Testis (tissue), 3 donors: ENCODE data around the gene TMEM80. TPM values are rescaled to one million over a fixed set of nuclear protein-coding genes. Genes with fewer than 3 reads are reported as not detected.
"Not testable (repeated sequence)": the region's sequence is repeated elsewhere in the genome, so short reads cannot be mapped to it uniquely, and the experiment has no call there.

Source experiments
- DNase-seq: peaks from one replicate; pipeline ENCODE4 v3.0.0-alpha.2; 2019
- H3K27ac ChIP-seq, 2 donors: fragments of 200-600 bp; sonication (generic); one replicate each; pipeline ENCODE4 v1.5.1; 2019
- H3K27me3 ChIP-seq: fragments of 200-600 bp; sonication (generic); one replicate; pipeline ENCODE4 v1.5.1; 2019
- H3K36me3 ChIP-seq: fragments of 200-600 bp; sonication (generic); one replicate; pipeline ENCODE4 v1.5.1; 2017; ENCODE audit warnings: low read depth; ENCODE audit errors: missing control alignments
- H3K4me1 ChIP-seq: fragments of 200-600 bp; sonication (generic); one replicate; pipeline ENCODE4 v1.5.1; 2019
- H3K4me3 ChIP-seq, 2 donors: fragments of 200-600 bp; sonication (generic); one replicate each; pipeline ENCODE4 v1.5.1; 2017 to 2019
- H3K9me3 ChIP-seq: fragments of 200-600 bp; sonication (generic); one replicate; pipeline ENCODE4 v1.5.1; 2017
- POLR2A ChIP-seq: fragments of 450-650 bp; IDR thresholded peaks from one replicate; pipeline ENCODE4 v1.6.1; 2017; ENCODE audit warnings: antibody characterized with exemption, mild to moderate bottlenecking, moderate library complexity
- whole genome bisulfite sequencing, 2 donors: methylation state at CpG; one replicate each; pipeline ENCODE4 v1.1.5; 2018; 5-methylcytosine and 5-hydroxymethylcytosine counted together
- intact Hi-C: fragments of 100-400 bp; cut with DNase I; formaldehyde crosslinking; loops from one replicate; pipeline ENCODE4 v1.15.1; 2023; ENCODE audit warnings: low total_unique reads
- polyA plus RNA-seq: library from polyadenylated mRNA; stranded (reverse); fragments of 350-450 nt; fragmentation: Illumina TruSeq; extraction: RNeasy Lipid Tissue Mini Kit (QIAGEN cat#74804); gene quantifications from one replicate; pipeline ENCODE4 v1.2.3, GENCODE V29; 2014; ENCODE audit warnings: low read depth, low replicate concordance; ENCODE audit not compliant: insufficient read depth
- total RNA-seq, 2 donors: library from RNA; depleted of rRNA; stranded (reverse); fragments of >200 nt; gene quantifications; one replicate each; pipeline ENCODE4 v1.2.3, GENCODE V29; 2016
- TF ChIP-seq, protein P1 (sequence below), 3 experiments: fragments of 450-650 bp in 2 of 3; fragments of 200-600 bp in 1 of 3; sonication (generic) in 1 of 3; IDR thresholded peaks; one replicate each; pipeline ENCODE4 v1.5.1; 2016 to 2019; ENCODE audit warnings: antibody characterized with exemption in 3 of 3, mild to moderate bottlenecking in 2 of 3, moderate library complexity in 1 of 3

Gene TMEM80
- total and polyA plus RNA-seq, 3 donors from 2014 or later = 38.9 to 74.5 (median 72.8) TPM

DNA sequence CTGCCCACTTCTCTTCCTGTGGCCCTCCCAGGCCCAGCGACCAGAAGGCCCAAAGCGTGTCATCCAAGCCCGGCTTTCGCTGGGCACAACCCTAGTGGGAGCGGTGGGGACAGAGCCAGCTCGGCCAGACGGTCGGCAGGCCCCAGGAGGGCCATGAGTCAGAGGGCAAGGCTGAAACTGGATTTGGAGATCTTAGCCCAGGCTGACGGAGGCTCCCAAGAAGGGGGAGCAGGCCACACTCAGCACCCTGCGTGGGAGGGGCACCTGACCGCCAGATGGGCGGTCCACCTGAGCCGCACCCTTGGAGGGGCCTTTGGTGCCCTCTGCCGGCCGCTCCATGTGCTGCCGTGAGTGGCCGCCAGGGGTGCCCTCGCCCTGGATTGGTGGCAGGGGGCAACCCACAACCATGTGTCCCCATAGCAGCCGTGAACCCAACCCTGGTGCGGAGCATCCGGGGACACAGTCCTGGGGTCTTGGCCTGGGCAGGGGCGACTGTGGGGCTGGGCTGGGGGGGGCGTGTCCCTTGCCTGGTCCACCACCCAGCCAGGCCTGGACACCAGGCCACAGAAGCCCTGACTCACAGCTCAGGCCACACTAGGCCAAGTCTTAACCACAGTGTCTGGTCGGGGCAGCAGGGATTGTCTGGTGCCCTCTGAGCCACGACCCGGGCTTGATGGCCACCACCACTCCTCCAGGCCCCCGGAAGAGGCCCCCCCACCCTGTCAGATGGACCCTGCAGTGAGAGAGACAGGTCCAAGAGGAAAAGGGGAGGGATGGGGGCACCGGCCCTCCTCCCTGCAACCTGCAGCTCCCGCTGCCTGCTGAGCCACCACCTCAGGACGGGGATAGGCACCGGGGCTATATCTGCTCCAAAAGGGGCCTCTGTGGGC is 32.5 kb downstream of the TMEM80 start:
- WGBS, 2 donors = 48 to 53% methylated on average over 5 to 27 of the region's 31 CpGs

DNA sequence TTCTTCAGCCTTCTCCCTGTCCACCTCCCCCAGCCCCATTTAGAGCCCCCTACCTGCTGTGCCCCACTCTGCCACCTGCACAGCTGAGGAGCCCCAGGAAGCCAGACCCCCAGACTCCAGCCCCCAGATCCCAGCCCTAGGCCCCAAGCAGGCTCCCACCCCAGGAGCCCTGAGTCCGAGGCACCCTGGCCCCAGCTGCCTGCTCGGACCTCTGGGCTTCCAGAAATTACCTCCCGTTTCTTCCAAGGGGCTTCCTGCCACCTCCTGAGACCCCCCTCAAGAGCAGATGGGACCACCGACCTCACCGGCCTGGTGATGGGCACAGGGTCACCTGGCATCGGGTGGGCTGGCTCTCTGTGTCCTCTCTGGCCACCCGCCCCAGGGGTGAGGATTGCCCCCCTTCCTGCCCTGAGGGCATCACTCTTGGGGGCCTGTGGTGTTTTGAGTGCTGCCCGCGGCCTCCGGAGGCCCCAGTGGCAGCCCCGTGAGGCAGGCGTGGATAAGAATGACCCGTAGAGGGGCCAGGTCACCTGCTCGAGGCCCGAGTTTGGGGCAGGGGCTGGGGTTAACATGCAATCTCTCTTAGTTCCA is 33.4 kb downstream of the TMEM80 start:
- H3K27me3 ChIP-seq = no peaks in the 10 kb centered on the region
- DNase-seq = no peak
- intact Hi-C loops = loop anchor here (10.0 kb wide), 1 partner anchor 174 kb away; no protein-coding TSS in a partner anchor
- no peak overlapping the region for H3K4me3 ChIP-seq
- H3K36me3 ChIP-seq = no peaks in the 10 kb centered on the region
- H3K27ac ChIP-seq = peak overlapping the region in 1 of 2 donors; percentile 83
- TF ChIP-seq, protein P1, sequence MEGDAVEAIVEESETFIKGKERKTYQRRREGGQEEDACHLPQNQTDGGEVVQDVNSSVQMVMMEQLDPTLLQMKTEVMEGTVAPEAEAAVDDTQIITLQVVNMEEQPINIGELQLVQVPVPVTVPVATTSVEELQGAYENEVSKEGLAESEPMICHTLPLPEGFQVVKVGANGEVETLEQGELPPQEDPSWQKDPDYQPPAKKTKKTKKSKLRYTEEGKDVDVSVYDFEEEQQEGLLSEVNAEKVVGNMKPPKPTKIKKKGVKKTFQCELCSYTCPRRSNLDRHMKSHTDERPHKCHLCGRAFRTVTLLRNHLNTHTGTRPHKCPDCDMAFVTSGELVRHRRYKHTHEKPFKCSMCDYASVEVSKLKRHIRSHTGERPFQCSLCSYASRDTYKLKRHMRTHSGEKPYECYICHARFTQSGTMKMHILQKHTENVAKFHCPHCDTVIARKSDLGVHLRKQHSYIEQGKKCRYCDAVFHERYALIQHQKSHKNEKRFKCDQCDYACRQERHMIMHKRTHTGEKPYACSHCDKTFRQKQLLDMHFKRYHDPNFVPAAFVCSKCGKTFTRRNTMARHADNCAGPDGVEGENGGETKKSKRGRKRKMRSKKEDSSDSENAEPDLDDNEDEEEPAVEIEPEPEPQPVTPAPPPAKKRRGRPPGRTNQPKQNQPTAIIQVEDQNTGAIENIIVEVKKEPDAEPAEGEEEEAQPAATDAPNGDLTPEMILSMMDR (IDR thresholded peaks at IDR 0.05) = no peak
- no peak for TF ChIP-seq POLR2A
- H3K4me1 ChIP-seq = peaks cover 38% of the 10 kb centered on the region
- 60 to 72% methylated on average over 3 to 15 of the region's 15 CpGs for WGBS, 2 donors
- no peaks in the 10 kb centered on the region for H3K9me3 ChIP-seq

More for the DNA sequence above, 32.5 kb downstream of the TMEM80 start:
- H3K27ac ChIP-seq = peak overlapping the region; percentile 76 to 83
- intact Hi-C loops = loop anchor here (10.0 kb wide), 1 partner anchor 173 kb away; no protein-coding TSS in a partner anchor
- no peaks in the 10 kb centered on the region for H3K36me3 ChIP-seq
- TF ChIP-seq, protein P1 (IDR thresholded peaks at IDR 0.05) = peak; percentile 92 to 97 (median 95)
- no peak for TF ChIP-seq POLR2A
- peak; percentile 84 for DNase-seq
- no peaks in the 10 kb centered on the region for H3K27me3 ChIP-seq
- H3K9me3 ChIP-seq = no peaks in the 10 kb centered on the region
- H3K4me3 ChIP-seq = no peak overlapping the region
- peaks cover 38% of the 10 kb centered on the region for H3K4me1 ChIP-seq

DNA sequence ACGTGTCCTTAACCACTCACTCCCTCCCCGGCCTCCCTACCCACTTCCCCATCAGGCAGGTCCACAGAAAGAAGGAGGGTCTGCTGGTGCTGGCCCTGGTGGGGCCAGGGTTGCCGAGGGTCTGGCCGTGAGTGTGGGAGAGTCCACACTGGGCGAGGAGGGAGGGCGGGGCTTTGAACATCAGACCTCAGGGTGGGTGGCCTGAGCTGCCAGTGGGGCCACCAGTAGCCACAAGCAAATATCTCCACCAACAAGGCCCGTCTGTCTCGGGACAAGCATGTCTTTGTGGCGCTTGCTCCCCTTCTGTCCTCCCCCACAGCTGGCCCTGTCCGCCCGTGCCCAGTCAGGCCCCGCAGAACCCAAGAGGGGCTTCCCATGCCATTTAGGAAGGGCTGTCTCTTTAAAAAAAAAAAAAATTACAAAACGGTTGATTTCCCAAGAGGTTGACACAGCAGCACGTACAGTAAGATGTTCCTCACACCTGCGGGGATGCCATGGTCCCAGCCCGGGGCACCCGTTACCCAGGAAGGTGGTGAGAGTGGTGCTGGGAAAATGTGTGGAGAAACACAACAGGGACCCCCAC is 34.0 kb downstream of the TMEM80 start:
- no peaks in the 10 kb centered on the region for H3K36me3 ChIP-seq
- peak; percentile 54 for DNase-seq
- intact Hi-C loops = loop anchor here (10.0 kb wide), 1 partner anchor 175 kb away; no protein-coding TSS in a partner anchor
- TF ChIP-seq, protein P1 (IDR thresholded peaks at IDR 0.05) = no peak
- no peak for TF ChIP-seq POLR2A
- no peaks in the 10 kb centered on the region for H3K9me3 ChIP-seq
- no peaks in the 10 kb centered on the region for H3K27me3 ChIP-seq
- peaks cover 38% of the 10 kb centered on the region for H3K4me1 ChIP-seq
- 50 to 51% methylated on average over 17 of the region's 17 CpGs for WGBS, 2 donors
- no peak overlapping the region for H3K4me3 ChIP-seq
- H3K27ac ChIP-seq = peak overlapping the region in 1 of 2 donors; percentile 83

DNA sequence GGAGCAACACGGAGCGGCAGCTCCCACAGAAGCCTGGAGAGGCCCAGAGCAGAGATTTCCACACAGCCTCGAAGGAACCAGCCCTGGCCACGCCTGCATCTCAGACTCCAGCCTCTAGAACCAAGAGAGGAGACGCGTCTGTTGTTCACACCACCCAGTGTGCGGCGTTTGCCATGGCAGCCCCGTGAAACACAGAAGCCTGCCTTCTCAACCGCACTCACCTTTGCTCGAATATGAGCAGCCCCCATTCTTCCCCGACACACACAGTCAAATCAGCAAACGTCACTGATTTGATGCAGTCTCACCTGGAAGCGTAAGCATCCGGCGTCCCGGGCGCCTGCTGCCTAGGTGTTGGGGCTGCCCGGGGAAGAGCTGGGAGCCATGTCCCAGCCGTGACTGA is 37.5 kb downstream of the TMEM80 start:
- no peak overlapping the region for H3K4me3 ChIP-seq
- no peak overlapping the region for H3K27ac ChIP-seq
- no peaks in the 10 kb centered on the region for H3K27me3 ChIP-seq
- H3K9me3 ChIP-seq = no peaks in the 10 kb centered on the region
- intact Hi-C loops = no loop called here
- 70 to 77% methylated on average over 17 to 20 of the region's 20 CpGs for WGBS, 2 donors
- H3K36me3 ChIP-seq = no peaks in the 10 kb centered on the region
- TF ChIP-seq POLR2A = no peak
- TF ChIP-seq, protein P1 (IDR thresholded peaks at IDR 0.05) = no peak
- peaks cover 19% of the 10 kb centered on the region for H3K4me1 ChIP-seq
- no peak for DNase-seq

DNA sequence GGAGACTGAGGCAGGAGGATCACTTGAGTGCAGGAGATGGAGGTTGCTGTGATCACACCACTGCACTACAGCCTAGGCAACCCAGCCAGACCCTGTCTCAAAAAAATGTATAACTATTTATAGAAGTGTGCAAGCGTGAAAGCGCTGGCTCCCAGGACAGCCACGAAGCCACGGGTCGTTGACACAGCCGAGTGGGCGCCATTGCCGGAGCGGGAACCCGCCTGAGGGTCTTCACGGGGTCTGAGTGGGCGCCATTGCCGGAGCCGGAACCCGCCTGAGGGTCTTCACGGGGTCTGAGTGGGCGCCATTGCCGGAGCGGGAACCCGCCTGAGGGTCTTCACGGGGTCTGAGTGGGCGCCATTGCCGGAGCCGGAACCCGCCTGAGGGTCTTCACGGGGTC is 38.9 kb downstream of the TMEM80 start:
- DNase-seq, H3K9me3 ChIP-seq, H3K27ac ChIP-seq, H3K36me3 ChIP-seq, H3K27me3 ChIP-seq, H3K4me1 ChIP-seq, intact Hi-C loops: not testable (repeated sequence)
- peak overlapping the region in 1 of 2 donors; percentile 5 for H3K4me3 ChIP-seq
- 77 to 79% methylated on average over 8 to 15 of the region's 26 CpGs for WGBS, 2 donors
